ENCODE measurements around the gene PEA15. TPM values are rescaled to one million over a fixed set of nuclear protein-coding genes. Genes with fewer than 3 reads are reported as not detected.

Gene PEA15
- total and polyA plus RNA-seq, 2 donors (not counting 1 experiment from before 2014, with no cell fraction given), result 108 to 871 TPM

DNA sequence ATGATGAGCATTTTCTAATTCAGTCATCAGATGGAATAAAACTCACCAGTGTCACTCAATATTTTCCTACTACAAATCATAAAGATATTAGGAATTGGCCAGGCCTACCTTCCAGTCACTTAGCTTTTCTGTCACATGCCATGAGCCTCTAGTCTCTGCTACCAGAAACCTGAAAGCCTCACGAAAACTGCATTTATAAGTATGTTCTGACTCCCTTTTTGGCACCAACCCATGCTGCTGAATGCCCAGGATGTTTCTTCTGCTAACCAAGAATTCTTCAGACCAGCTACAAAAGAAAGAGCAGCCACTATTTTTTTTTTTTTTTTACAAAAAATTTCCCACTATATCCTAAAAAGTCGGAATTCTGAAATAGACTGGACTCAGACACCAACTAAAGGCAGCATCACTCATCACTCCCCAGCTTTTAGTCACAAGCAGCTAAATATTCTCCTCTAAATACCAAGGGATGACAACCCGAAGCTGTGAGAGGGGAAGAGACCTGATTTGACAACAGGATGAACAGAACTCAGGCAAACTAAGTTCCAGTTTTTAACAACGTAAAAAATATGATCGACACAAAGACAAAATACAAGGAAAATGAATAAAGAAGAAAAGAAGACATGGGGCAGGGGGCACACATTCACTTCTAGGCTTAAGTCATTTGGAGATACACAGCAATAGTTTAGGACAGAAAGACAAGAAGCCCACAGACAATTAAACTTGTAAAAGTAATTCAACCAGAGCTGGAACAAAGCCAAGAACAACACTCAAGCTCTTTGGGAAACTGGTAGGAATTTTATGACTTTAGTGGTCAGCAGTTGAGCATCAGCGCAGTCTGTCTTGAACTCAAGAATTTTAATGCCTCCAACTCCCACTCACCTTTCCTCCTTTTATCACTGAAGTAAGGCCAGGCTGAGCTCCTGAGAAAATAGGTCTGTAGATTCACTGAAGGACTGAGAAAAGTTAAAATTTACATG is 55.5 kb downstream of the PEA15 start:
- Histone ChIP-seq H2AFZ (ENCODE audit: low read length) (no peak overlapping the region), H3K27ac (ENCODE audit: insufficient read depth, low read length) (peak overlapping the region; percentile 100), H3K27me3 (ENCODE audit: control insufficient read depth, insufficient read depth, low read length) (no peaks in the 10 kb centered on the region), H3K4me3 (replicated peaks in 1 of 4; ENCODE audit: control extremely low read depth in 1 of 4, insufficient read depth in 1 of 4, low read depth in 3 of 4, low read length in 4 of 4) (peak overlapping the region; percentile 86 to 100 (median 96)), H3K4me2 (ENCODE audit: extremely low read depth, insufficient read depth, low read length) (peak overlapping the region; percentile 97), H3K4me1 (ENCODE audit: control insufficient read depth, extremely low read depth, insufficient read depth, low read length) (peaks cover 10% of the 10 kb centered on the region), H3K79me2 (ENCODE audit: control insufficient read depth, insufficient read depth, low read length) (peaks cover 35% of the 10 kb centered on the region), H4K20me1 (ENCODE audit: control insufficient read depth, extremely low read depth, insufficient read depth, low read length) (no peaks in the 10 kb centered on the region), H3K36me3 (ENCODE audit: control insufficient read depth, insufficient read depth, low read length) (no peaks in the 10 kb centered on the region), H3K9me3 (ENCODE audit: control insufficient read depth, insufficient read depth, low read depth, low read length) (no peaks in the 10 kb centered on the region), H3K9ac (ENCODE audit: insufficient read depth, low read length) (no peak overlapping the region)
- peak; percentile 87 to 93 for DNase-seq (ENCODE audit: low read depth in 2 of 2)
- TF ChIP-seq, protein P1, sequence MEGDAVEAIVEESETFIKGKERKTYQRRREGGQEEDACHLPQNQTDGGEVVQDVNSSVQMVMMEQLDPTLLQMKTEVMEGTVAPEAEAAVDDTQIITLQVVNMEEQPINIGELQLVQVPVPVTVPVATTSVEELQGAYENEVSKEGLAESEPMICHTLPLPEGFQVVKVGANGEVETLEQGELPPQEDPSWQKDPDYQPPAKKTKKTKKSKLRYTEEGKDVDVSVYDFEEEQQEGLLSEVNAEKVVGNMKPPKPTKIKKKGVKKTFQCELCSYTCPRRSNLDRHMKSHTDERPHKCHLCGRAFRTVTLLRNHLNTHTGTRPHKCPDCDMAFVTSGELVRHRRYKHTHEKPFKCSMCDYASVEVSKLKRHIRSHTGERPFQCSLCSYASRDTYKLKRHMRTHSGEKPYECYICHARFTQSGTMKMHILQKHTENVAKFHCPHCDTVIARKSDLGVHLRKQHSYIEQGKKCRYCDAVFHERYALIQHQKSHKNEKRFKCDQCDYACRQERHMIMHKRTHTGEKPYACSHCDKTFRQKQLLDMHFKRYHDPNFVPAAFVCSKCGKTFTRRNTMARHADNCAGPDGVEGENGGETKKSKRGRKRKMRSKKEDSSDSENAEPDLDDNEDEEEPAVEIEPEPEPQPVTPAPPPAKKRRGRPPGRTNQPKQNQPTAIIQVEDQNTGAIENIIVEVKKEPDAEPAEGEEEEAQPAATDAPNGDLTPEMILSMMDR (conservative IDR thresholded peaks at IDR 0.05 in 1 of 2, IDR thresholded peaks at IDR 0.05 in 1 of 2; ENCODE audit: low read depth in 1 of 2, low read length in 2 of 2), result no peak
- no peak for TF ChIP-seq EZH2 (IDR thresholded peaks at IDR 0.05; ENCODE audit: low read length, missing control alignments)

DNA sequence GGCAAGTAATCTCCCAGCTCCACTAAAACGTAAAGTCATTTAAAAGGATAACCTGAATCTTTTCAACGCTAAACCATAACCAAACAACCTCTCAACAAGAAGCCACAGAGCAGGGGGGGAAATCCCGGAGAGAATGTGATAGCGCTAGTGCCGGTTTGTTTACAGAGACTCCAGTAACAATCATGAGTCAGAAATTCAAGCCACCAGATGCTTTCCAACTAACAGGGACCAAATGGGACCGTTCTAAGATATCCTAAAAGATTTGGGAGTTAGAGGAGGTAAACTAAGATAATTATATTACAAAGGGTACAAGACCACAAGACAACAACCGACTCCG is 56.3 kb downstream of the PEA15 start:
- Histone ChIP-seq H3K36me3 (ENCODE audit: control insufficient read depth, insufficient read depth, low read length) (no peaks in the 10 kb centered on the region), H3K4me2 (ENCODE audit: extremely low read depth, insufficient read depth, low read length) (peak overlapping the region; percentile 97), H3K27ac (ENCODE audit: insufficient read depth, low read length) (peak overlapping the region; percentile 100), H3K27me3 (ENCODE audit: control insufficient read depth, insufficient read depth, low read length) (no peaks in the 10 kb centered on the region), H3K9ac (ENCODE audit: insufficient read depth, low read length) (peak overlapping the region; percentile 98), H3K4me1 (ENCODE audit: control insufficient read depth, extremely low read depth, insufficient read depth, low read length) (peaks cover 7% of the 10 kb centered on the region), H2AFZ (ENCODE audit: low read length) (peak overlapping the region; percentile 0), H3K9me3 (ENCODE audit: control insufficient read depth, insufficient read depth, low read depth, low read length) (no peaks in the 10 kb centered on the region), H3K79me2 (ENCODE audit: control insufficient read depth, insufficient read depth, low read length) (peaks cover 35% of the 10 kb centered on the region), H3K4me3 (replicated peaks in 1 of 4; ENCODE audit: control extremely low read depth in 1 of 4, insufficient read depth in 1 of 4, low read depth in 3 of 4, low read length in 4 of 4) (peak overlapping the region; percentile 86 to 100 (median 96)), H4K20me1 (ENCODE audit: control insufficient read depth, extremely low read depth, insufficient read depth, low read length) (no peaks in the 10 kb centered on the region)
- peak; percentile 82 to 84 for DNase-seq (ENCODE audit: low read depth in 2 of 2)
- TF ChIP-seq, protein P1 (conservative IDR thresholded peaks at IDR 0.05 in 1 of 2, IDR thresholded peaks at IDR 0.05 in 1 of 2; ENCODE audit: low read depth in 1 of 2, low read length in 2 of 2), result no peak
- TF ChIP-seq EZH2 (IDR thresholded peaks at IDR 0.05; ENCODE audit: low read length, missing control alignments), result no peak

DNA sequence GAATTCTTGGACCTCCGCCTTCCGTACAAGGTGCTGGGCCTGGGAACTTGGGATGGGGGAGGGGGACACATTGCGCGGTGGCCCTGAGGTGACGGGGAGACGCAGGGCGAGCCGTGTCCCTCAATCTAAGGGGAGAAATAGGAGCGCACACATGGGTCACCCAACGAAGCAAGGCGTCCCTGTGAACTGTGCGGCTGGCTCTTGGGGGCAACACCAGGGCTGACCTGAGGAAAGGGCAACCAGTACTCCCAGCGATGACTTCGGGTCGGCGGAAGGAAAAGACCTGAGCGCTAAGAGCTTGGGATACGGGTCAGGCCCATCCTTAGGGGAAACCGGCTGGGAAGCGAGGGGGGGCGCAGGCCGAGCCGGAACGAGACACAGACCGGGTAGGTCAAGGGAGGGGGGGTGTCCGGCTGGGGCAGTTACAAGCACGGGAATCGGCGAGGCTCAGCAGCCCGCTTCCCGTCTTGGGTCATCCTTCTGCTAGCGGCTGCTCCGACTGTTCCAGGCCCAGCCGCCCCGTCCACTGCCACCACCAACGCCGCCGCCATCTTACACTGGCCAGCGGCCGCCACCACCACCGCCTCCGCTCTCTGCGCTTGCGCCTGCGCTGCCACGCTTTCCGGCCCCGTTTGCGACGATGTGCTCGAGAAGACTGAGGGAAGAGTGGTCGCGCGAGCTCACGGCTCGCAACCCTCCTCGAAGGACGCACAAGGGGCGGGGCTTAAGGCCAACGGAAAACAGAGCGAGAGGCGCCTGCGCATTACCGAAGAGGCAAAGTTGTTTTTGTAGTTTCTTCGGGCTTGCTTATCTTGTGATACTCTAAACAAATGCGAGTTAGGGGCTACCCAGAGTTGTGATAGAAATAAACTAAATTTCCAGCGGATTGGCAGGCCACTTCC is 57.0 kb downstream of the PEA15 start, which contains the start of gene DCAF8:
Gene DCAF8 (minus strand): TSS at position 657 of the 902 bp plus-strand sequence. CDS start 18,541 bp downstream, outside the sequence.
- Histone ChIP-seq H3K79me2 (ENCODE audit: control insufficient read depth, insufficient read depth, low read length) (peaks cover 35% of the 10 kb centered on the region), H2AFZ (ENCODE audit: low read length) (peak within 1 kb of the TSS; percentile 88), H3K27ac (ENCODE audit: insufficient read depth, low read length) (peak within 1 kb of the TSS; percentile 100), H4K20me1 (ENCODE audit: control insufficient read depth, extremely low read depth, insufficient read depth, low read length) (no peaks in the 10 kb centered on the region), H3K27me3 (ENCODE audit: control insufficient read depth, insufficient read depth, low read length) (no peaks in the 10 kb centered on the region), H3K4me2 (ENCODE audit: extremely low read depth, insufficient read depth, low read length) (peak within 1 kb of the TSS; percentile 97), H3K36me3 (ENCODE audit: control insufficient read depth, insufficient read depth, low read length) (no peaks in the 10 kb centered on the region), H3K9me3 (ENCODE audit: control insufficient read depth, insufficient read depth, low read depth, low read length) (no peaks in the 10 kb centered on the region), H3K9ac (ENCODE audit: insufficient read depth, low read length) (peak within 1 kb of the TSS; percentile 98), H3K4me1 (ENCODE audit: control insufficient read depth, extremely low read depth, insufficient read depth, low read length) (peaks cover 7% of the 10 kb centered on the region), H3K4me3 (replicated peaks in 1 of 4; ENCODE audit: control extremely low read depth in 1 of 4, insufficient read depth in 1 of 4, low read depth in 3 of 4, low read length in 4 of 4) (peak within 1 kb of the TSS; percentile 86 to 100 (median 96))
- TF ChIP-seq, protein P1 (conservative IDR thresholded peaks at IDR 0.05 in 1 of 2, IDR thresholded peaks at IDR 0.05 in 1 of 2; ENCODE audit: low read depth in 1 of 2, low read length in 2 of 2), result no peak
- TF ChIP-seq EZH2 (IDR thresholded peaks at IDR 0.05; ENCODE audit: low read length, missing control alignments), result no peak
- DNase-seq (ENCODE audit: low read depth in 2 of 2), result peak; percentile 96 to 98
